Nephron (organoid): ENCODE results near the gene PTPRM.

ENCODE experiments used
- H3K27ac Mint-ChIP-seq, 3 experiments: 2 replicates each; pipeline ENCODE4 v1.8.0; 2020; ENCODE audit warnings: mixed read lengths in 3 of 3, mild to moderate bottlenecking in 2 of 3, moderate library complexity in 1 of 3
- H3K27me3 Mint-ChIP-seq: 2 replicates; pipeline ENCODE4 v1.8.0; 2021; ENCODE audit warnings: low read depth, mild to moderate bottlenecking, moderate library complexity, mixed read lengths
- H3K36me3 Mint-ChIP-seq: 2 replicates; pipeline ENCODE4 v1.8.0; 2020; ENCODE audit warnings: low read depth, mixed read lengths
- H3K4me1 Mint-ChIP-seq: 2 replicates; pipeline ENCODE4 v1.8.0; 2020; ENCODE audit warnings: mixed read lengths
- H3K4me3 Mint-ChIP-seq, 3 experiments: 2 replicates each; pipeline ENCODE4 v1.8.0; 2020; ENCODE audit warnings: mild to moderate bottlenecking in 3 of 3, mixed read lengths in 3 of 3, moderate library complexity in 2 of 3
- H3K9me3 Mint-ChIP-seq: 2 replicates; pipeline ENCODE4 v1.8.0; 2020; ENCODE audit warnings: mixed read lengths
- CTCF ChIP-seq, 3 experiments: fragments of 200-600 bp; sonication (generic); IDR thresholded peaks; one replicate each; pipeline ENCODE4 v1.5.0; 2021; ENCODE audit warnings: antibody characterized with exemption in 3 of 3; ENCODE audit not compliant: unreplicated experiment in 3 of 3

Gene PTPRM

GRCh38 chr18:7566567-7567473 is at the start of gene PTPRM:
TSS of gene PTPRM (plus strand) at chr18:7567316. CDS start at chr18:7567819, 503 bp downstream.
- H3K9me3 Mint-ChIP-seq: no peaks in the 10 kb centered on the region
- peak within 1 kb of the TSS; percentile 64 to 81 (median 77) for H3K27ac Mint-ChIP-seq
- TF ChIP-seq CTCF (IDR thresholded peaks at IDR 0.05; ENCODE audit: unreplicated experiment in 3 of 3): peak in 2 of 3 experiments; percentile 9 to 23
- peaks cover 4% of the 10 kb centered on the region for H3K36me3 Mint-ChIP-seq
- H3K27me3 Mint-ChIP-seq: peaks cover 22% of the 10 kb centered on the region
- H3K4me1 Mint-ChIP-seq: peaks cover 18% of the 10 kb centered on the region
- peak within 1 kb of the TSS; percentile 85 to 89 (median 86) for H3K4me3 Mint-ChIP-seq

DNA sequence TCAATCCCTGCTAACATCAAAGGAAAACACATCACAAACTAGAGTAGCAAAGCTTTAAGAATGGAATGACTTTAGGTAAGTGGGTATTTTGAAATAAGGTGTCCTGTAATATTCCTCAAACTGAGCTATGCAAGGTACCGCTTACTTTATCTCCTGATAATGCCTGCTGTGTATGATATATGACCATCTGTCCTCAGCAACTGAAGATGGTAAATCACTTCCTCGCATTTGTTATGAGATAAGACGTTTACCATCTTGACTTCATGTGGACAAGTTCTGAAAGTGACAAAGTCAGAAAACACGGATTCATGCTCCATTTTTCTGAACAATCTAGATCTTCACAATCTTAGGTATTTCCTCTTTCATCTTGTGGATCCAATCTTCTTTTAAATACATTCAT is 49.3 kb upstream of the PTPRM start:
- Mint-ChIP-seq H3K27me3 (no peaks in the 10 kb centered on the region), H3K36me3 (no peaks in the 10 kb centered on the region), H3K4me3 (no peak overlapping the region), H3K4me1 (no peaks in the 10 kb centered on the region), H3K27ac (no peak overlapping the region), H3K9me3 (no peaks in the 10 kb centered on the region)
- no peak for TF ChIP-seq CTCF (IDR thresholded peaks at IDR 0.05; ENCODE audit: unreplicated experiment in 3 of 3)

DNA sequence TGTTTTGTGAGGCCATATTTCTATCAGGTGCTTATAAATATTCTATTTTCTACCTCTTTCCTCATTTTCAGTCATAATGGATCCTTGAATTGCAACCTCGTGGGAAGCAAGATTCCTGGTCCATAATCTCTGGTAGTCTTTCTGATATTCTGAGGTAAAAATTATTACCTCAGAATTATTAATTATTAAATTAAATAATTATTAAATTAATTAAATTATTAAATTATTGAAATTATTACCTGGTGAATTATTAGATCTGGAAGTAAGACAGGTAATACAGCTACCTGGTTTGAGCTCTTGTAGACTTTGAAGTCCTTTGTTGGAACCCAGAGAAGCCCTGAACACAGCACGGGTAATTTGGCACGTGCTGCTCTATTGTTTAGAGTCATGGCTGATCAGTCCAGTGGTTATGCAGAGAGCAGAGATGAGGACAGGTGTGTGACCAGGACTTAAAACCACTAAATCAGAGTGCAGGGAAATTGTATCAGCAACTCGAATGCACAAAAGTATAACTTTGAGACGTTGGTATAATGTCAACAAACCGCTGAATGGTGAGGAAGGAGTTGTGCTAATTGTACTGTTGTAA is 46.8 kb upstream of the PTPRM start:
- H3K27me3 Mint-ChIP-seq: no peaks in the 10 kb centered on the region
- no peaks in the 10 kb centered on the region for H3K36me3 Mint-ChIP-seq

GRCh38 chr18:7521226-7521856 is 45.8 kb upstream of the PTPRM start:
- Mint-ChIP-seq H3K36me3 (no peaks in the 10 kb centered on the region), H3K4me1 (no peaks in the 10 kb centered on the region), H3K4me3 (no peak overlapping the region), H3K27me3 (no peaks in the 10 kb centered on the region), H3K9me3 (no peaks in the 10 kb centered on the region), H3K27ac (no peak overlapping the region)
- TF ChIP-seq CTCF (IDR thresholded peaks at IDR 0.05; ENCODE audit: unreplicated experiment in 3 of 3): no peak

More for the DNA sequence above, 46.8 kb upstream of the PTPRM start:
- no peaks in the 10 kb centered on the region for H3K9me3 Mint-ChIP-seq
- H3K4me3 Mint-ChIP-seq: no peak overlapping the region
- H3K4me1 Mint-ChIP-seq: no peaks in the 10 kb centered on the region
- TF ChIP-seq CTCF (IDR thresholded peaks at IDR 0.05; ENCODE audit: unreplicated experiment in 3 of 3): no peak
- H3K27ac Mint-ChIP-seq: no peak overlapping the region

GRCh38 chr18:7523772-7524171 is 43.3 kb upstream of the PTPRM start:
- no peak overlapping the region for H3K4me3 Mint-ChIP-seq
- H3K27ac Mint-ChIP-seq: no peak overlapping the region
- H3K9me3 Mint-ChIP-seq: no peaks in the 10 kb centered on the region
- H3K4me1 Mint-ChIP-seq: no peaks in the 10 kb centered on the region
- H3K27me3 Mint-ChIP-seq: no peaks in the 10 kb centered on the region
- TF ChIP-seq CTCF (IDR thresholded peaks at IDR 0.05; ENCODE audit: unreplicated experiment in 3 of 3): no peak
- H3K36me3 Mint-ChIP-seq: no peaks in the 10 kb centered on the region
